ENCODE measurements around the gene JPT2.
"Not testable (repeated sequence)": the region's sequence is repeated elsewhere in the genome, so short reads cannot be mapped to it uniquely, and the experiment has no call there.

The JPT2 gene

DNA sequence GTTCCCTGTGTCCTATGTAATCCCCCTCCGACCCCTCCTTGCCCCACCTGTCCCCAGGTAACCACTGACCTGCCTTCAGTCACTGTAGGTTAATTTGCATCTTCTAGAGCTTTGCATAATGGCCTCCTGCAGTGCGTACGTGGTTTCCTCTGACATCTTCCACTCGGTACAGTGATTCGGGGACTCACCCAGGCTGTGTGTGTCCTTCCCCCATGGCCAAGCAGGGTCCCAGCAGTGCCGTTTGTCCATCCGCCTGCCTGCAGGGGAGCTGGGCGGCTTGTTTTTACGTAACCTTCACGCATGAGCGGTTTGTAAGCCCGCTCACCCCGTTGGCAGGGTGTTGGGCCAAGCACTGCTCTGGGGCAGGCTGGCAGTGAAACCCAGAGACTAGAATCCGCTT, 35.9 kb downstream of the JPT2 start:
- peaks cover 14% of the 10 kb centered on the region for H3K36me3 ChIP-seq (ENCODE audit: control insufficient read depth, insufficient read depth, low read length)
- H3K4me3 ChIP-seq (ENCODE audit: insufficient read depth, low read depth, low read length, poor library complexity, severe bottlenecking), result no peak overlapping the region
- H3K27ac ChIP-seq (ENCODE audit: insufficient read depth, low read length, poor library complexity, severe bottlenecking), result no peak overlapping the region
- no peaks in the 10 kb centered on the region for H3K9me3 ChIP-seq (ENCODE audit: control insufficient read depth, low read length)
- peaks cover 4% of the 10 kb centered on the region for H3K4me1 ChIP-seq (ENCODE audit: control insufficient read depth, insufficient read depth, low read length, poor library complexity, severe bottlenecking)
- no peaks in the 10 kb centered on the region for H3K27me3 ChIP-seq (replicated peaks; ENCODE audit: control insufficient read depth, insufficient read depth, low read length, poor library complexity, severe bottlenecking)
- DNase-seq, result no peak

DNA sequence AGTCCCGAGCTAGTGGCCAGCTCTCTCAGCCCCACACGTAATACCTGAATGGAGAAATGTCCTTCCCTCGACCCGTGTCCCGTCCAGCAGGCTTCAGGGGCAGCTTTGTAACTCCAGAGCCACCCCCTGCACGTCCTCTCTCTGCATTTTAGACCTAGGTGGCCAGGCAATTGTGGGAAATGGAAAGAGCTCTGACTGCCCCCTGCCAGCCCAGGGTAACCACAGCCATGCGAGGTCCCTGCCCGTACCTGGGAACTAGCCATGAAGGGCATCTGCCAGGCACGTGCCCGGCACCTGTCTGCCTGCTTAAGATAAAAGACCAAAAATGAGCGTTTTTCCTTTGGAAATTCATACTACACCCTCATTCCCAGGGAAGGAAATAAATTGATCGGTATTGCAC, 37.1 kb downstream of the JPT2 start:
- no peak overlapping the region for H3K4me3 ChIP-seq (ENCODE audit: insufficient read depth, low read depth, low read length, poor library complexity, severe bottlenecking)
- no peaks in the 10 kb centered on the region for H3K9me3 ChIP-seq (ENCODE audit: control insufficient read depth, low read length)
- DNase-seq, result no peak
- H3K27ac ChIP-seq (ENCODE audit: insufficient read depth, low read length, poor library complexity, severe bottlenecking), result no peak overlapping the region
- no peaks in the 10 kb centered on the region for H3K4me1 ChIP-seq (ENCODE audit: control insufficient read depth, insufficient read depth, low read length, poor library complexity, severe bottlenecking)
- H3K27me3 ChIP-seq (replicated peaks; ENCODE audit: control insufficient read depth, insufficient read depth, low read length, poor library complexity, severe bottlenecking), result no peaks in the 10 kb centered on the region
- H3K36me3 ChIP-seq (ENCODE audit: control insufficient read depth, insufficient read depth, low read length), result peaks cover 14% of the 10 kb centered on the region

DNA sequence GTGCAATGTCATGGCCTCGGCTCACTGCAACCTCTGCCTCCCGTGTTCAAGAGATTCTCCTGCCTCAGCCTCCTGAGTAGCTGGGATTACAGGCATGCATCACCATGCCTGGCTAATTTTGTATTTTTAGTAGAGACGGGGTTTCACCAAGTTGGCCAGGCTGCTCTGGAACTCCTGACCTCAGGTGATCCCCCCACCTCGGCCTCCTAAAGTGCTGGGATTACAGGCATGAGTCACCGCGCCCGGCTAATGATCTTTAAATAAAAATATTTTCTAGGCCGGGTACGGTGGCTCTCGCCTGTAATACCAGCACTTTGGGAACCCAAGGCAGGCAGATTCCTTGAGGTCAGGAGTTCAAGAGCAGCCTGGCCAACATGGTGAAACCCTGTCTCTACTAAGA, 40.2 kb downstream of the JPT2 start:
- DNase-seq; H3K27ac ChIP-seq (ENCODE audit: insufficient read depth, low read length, poor library complexity, severe bottlenecking); H3K4me3 ChIP-seq (ENCODE audit: insufficient read depth, low read depth, low read length, poor library complexity, severe bottlenecking); H3K36me3 ChIP-seq (ENCODE audit: control insufficient read depth, insufficient read depth, low read length); H3K9me3 ChIP-seq (ENCODE audit: control insufficient read depth, low read length); H3K27me3 ChIP-seq (replicated peaks; ENCODE audit: control insufficient read depth, insufficient read depth, low read length, poor library complexity, severe bottlenecking): not testable (repeated sequence)
- peaks cover 11% of the 10 kb centered on the region for H3K4me1 ChIP-seq (ENCODE audit: control insufficient read depth, insufficient read depth, low read length, poor library complexity, severe bottlenecking)

DNA sequence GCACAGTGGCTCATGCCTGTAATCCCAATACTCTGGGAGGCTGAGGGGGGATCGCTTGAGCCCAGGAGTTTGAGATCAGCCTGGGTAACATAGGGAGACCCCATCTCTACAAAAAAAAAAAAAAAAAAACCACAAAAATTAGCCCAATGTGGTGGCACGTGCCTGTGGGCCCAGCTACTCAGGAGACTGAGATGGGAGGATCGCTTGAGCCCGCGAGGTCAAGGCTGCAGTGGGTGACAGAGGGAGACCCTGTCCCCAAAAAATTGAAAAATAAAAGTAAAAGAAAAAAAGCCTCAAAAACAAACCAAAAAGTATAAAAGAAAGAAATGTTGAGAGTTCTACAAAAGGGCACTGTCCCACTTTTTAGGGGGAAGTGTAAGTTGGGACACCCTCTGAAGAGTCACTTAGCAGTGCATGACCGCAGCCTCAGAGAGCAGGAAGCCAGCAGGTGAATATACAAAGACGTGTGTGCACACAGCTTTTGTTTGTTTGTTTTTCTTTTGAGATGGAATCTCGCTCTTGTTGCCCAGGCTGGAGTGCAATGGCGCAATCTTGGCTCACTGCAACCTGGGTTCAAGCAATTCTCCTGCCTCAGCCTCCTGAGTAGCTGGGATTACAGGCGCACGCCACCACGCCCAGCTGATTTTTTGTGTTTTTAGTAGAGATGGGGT, 41.6 kb downstream of the JPT2 start:
- not testable (repeated sequence) for H3K27ac ChIP-seq (ENCODE audit: insufficient read depth, low read length, poor library complexity, severe bottlenecking); H3K9me3 ChIP-seq (ENCODE audit: control insufficient read depth, low read length); H3K4me3 ChIP-seq (ENCODE audit: insufficient read depth, low read depth, low read length, poor library complexity, severe bottlenecking); H3K36me3 ChIP-seq (ENCODE audit: control insufficient read depth, insufficient read depth, low read length); H3K27me3 ChIP-seq (replicated peaks; ENCODE audit: control insufficient read depth, insufficient read depth, low read length, poor library complexity, severe bottlenecking); DNase-seq
- peaks cover 16% of the 10 kb centered on the region for H3K4me1 ChIP-seq (ENCODE audit: control insufficient read depth, insufficient read depth, low read length, poor library complexity, severe bottlenecking)

DNA sequence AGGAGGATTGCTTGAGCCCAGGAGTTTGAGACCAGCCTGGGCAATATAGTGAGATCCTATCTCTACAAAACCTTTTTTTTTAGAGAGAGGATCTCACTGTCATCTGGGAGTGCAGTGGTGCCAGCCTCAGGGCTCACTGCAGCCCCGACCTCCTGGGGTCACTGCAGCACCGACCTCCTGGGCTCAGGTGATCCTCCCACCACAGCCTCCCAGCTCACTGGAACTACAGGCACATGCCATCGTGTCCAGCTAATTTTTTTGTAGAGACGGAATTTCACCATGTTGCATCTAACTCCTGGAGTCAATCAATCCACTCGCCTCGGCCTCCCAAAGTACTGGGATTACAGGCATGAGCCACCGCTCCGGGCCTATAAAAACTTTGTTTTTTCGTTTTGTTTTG, 43.3 kb downstream of the JPT2 start:
- H3K4me3 ChIP-seq (ENCODE audit: insufficient read depth, low read depth, low read length, poor library complexity, severe bottlenecking), result no peak overlapping the region
- no peak overlapping the region for H3K27ac ChIP-seq (ENCODE audit: insufficient read depth, low read length, poor library complexity, severe bottlenecking)
- no peaks in the 10 kb centered on the region for H3K27me3 ChIP-seq (replicated peaks; ENCODE audit: control insufficient read depth, insufficient read depth, low read length, poor library complexity, severe bottlenecking)
- no peak for DNase-seq
- H3K4me1 ChIP-seq (ENCODE audit: control insufficient read depth, insufficient read depth, low read length, poor library complexity, severe bottlenecking), result peaks cover 16% of the 10 kb centered on the region
- H3K36me3 ChIP-seq (ENCODE audit: control insufficient read depth, insufficient read depth, low read length), result peaks cover 6% of the 10 kb centered on the region
- H3K9me3 ChIP-seq (ENCODE audit: control insufficient read depth, low read length), result no peaks in the 10 kb centered on the region

DNA sequence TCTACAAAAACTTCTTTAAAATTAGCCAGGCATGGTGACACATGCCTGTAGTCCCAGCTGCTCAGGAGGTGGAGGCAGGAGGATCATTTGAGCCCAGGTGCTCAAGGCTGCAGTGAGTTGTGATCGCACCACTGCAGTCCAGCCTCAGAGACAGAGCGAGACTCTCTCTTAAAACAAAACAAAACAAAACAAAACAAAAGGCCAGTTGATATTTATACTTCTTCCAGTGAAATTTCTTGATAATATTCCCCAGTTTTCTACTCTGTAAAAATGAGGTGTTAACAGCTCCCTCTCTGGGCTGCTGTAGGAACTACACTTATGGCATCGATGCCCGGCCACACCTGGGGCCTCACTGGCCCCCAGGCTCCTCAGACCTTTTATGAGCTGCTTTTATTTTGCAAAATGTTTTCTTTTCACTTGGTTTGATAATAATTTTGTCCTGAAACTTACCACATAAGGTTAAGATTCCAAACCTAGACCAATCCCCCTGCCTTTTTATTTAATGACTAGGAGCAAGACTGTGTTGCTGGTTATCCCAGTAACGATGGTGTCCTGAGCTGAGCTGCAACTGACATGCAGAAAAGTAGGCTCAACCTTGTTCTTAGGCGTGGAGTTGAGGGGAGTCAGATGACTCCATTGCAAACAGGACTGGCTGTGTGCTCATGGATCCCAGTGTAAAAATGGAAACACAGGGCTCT, 45.5 kb downstream of the JPT2 start:
- Histone ChIP-seq H3K4me3 (ENCODE audit: insufficient read depth, low read depth, low read length, poor library complexity, severe bottlenecking) (no peak overlapping the region), H3K27ac (ENCODE audit: insufficient read depth, low read length, poor library complexity, severe bottlenecking) (no peak overlapping the region), H3K36me3 (ENCODE audit: control insufficient read depth, insufficient read depth, low read length) (peaks cover 21% of the 10 kb centered on the region), H3K4me1 (ENCODE audit: control insufficient read depth, insufficient read depth, low read length, poor library complexity, severe bottlenecking) (peaks cover 16% of the 10 kb centered on the region), H3K27me3 (replicated peaks; ENCODE audit: control insufficient read depth, insufficient read depth, low read length, poor library complexity, severe bottlenecking) (no peaks in the 10 kb centered on the region), H3K9me3 (ENCODE audit: control insufficient read depth, low read length) (no peaks in the 10 kb centered on the region)
- peak in 1 of 3 donors; percentile 43 for DNase-seq

DNA sequence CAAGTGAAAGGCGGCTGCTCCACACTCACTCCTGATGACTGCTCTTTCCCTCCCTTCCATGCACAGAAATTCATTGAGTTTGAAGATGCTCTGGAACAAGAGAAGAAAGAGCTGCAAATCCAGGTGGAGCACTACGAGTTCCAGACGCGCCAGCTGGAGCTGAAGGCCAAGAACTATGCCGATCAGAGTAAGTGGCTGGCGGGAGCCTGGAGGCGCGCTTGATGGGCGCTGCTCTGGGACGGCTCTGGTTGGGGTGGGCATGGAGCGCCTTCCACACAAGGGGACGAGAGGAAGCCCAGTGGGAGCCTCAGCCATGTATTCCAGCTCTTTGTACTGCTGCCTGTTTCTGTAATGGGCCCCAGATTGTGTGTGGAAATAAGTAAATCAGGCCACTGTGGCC, 46.4 kb downstream of the JPT2 start:
- no peak for DNase-seq
- Histone ChIP-seq H3K36me3 (ENCODE audit: control insufficient read depth, insufficient read depth, low read length) (peaks cover 30% of the 10 kb centered on the region), H3K27me3 (replicated peaks; ENCODE audit: control insufficient read depth, insufficient read depth, low read length, poor library complexity, severe bottlenecking) (no peaks in the 10 kb centered on the region), H3K4me1 (ENCODE audit: control insufficient read depth, insufficient read depth, low read length, poor library complexity, severe bottlenecking) (peaks cover 16% of the 10 kb centered on the region), H3K4me3 (ENCODE audit: insufficient read depth, low read depth, low read length, poor library complexity, severe bottlenecking) (no peak overlapping the region), H3K9me3 (ENCODE audit: control insufficient read depth, low read length) (no peaks in the 10 kb centered on the region), H3K27ac (ENCODE audit: insufficient read depth, low read length, poor library complexity, severe bottlenecking) (no peak overlapping the region)

DNA sequence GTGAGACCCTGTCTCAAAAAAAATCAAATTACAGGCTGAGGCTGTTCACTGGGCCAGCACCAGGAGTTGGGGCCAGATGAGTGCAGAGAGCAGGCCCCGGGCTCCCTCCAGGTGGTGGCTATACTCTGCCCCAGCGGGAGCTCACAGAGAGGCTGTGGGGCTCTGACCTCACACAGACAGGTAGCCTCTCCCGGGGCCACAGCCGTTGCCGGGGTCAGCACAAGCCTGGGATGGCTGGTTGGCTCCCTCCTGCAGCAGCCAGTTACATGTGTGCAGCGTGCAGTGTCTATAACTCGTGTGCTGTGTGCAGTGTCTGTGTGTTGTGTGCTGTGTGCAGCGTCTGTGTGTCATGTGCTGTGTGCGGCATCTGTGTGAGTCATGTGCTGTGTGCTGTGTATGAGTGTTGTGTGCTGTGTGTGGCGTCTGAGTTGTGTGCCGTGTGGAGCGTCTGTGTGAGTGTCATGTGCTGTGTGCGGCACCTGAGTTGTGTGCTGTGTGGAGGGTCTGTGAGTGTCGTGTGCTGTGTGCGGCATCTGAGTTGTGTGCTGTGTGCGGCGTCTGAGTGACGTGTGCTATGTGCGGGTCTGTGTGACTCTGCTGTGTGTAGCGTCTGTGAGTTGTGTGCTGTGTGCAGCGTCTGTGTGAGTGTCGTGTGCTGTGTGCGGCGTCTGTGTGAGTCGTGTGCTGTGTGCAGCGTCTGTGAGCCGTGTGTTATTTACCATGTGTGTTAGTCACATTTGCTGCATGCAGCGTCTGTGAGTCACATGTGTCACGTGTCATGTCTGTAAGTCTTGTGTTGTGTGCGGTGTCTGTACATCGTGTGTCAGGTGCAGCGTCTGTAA, 48.8 kb downstream of the JPT2 start:
- H3K36me3 ChIP-seq (ENCODE audit: control insufficient read depth, insufficient read depth, low read length), result peaks cover 40% of the 10 kb centered on the region
- H3K4me1 ChIP-seq (ENCODE audit: control insufficient read depth, insufficient read depth, low read length, poor library complexity, severe bottlenecking), result peaks cover 15% of the 10 kb centered on the region
- H3K9me3 ChIP-seq (ENCODE audit: control insufficient read depth, low read length), result no peaks in the 10 kb centered on the region
- no peak overlapping the region for H3K4me3 ChIP-seq (ENCODE audit: insufficient read depth, low read depth, low read length, poor library complexity, severe bottlenecking)
- no peak overlapping the region for H3K27ac ChIP-seq (ENCODE audit: insufficient read depth, low read length, poor library complexity, severe bottlenecking)
- H3K27me3 ChIP-seq (replicated peaks; ENCODE audit: control insufficient read depth, insufficient read depth, low read length, poor library complexity, severe bottlenecking), result no peaks in the 10 kb centered on the region
- DNase-seq, result no peak

DNA sequence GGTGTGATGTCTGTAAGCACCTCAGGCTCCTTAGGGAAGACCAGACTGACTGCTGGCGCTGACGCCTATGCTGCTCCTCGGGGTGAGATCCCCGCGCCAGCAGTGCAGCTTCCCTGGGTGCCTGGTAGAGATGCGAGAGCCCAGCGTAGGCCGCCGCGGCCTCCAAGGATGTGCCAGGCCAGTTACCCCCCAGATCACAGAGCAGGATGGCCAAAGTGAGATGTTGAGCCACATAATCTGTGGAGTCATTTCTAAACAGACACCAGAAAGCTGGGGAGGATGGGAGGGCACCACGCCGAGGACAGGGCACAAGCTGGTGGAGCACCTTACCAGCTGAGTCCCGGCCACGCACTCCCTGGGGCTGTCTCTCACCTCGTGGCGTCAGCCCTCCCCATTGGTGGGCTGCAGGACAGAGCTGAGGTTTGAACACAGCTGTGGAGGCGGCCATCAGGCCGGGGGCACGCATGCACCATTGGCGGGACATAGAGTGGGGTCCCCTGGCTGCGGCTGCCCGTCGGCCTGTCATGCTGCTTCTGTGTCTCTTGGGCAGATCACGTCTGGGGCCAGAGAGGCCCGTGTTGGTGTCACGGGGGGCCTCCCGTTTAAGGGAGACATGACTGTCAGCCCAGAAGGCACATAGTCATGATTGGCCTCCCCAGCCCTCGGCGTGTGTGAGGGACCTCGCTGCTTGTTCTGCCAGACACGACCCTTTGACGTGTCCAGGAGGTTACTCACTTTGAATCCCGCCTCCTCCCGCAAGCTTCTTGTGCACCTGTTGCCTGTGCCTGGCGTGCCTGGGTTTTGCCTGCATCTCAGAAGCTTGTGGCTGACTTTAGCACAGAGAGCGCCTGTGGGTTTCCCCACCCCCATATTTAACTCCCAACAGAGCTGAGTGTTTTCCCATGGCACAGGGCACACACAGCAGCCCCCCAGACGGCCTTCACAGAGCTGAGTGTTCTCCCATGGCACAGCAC, 49.9 kb downstream of the JPT2 start:
- no peak overlapping the region for H3K4me3 ChIP-seq (ENCODE audit: insufficient read depth, low read depth, low read length, poor library complexity, severe bottlenecking)
- H3K27me3 ChIP-seq (replicated peaks; ENCODE audit: control insufficient read depth, insufficient read depth, low read length, poor library complexity, severe bottlenecking), result no peaks in the 10 kb centered on the region
- H3K36me3 ChIP-seq (ENCODE audit: control insufficient read depth, insufficient read depth, low read length), result peaks cover 51% of the 10 kb centered on the region
- no peak for DNase-seq
- H3K9me3 ChIP-seq (ENCODE audit: control insufficient read depth, low read length), result no peaks in the 10 kb centered on the region
- H3K27ac ChIP-seq (ENCODE audit: insufficient read depth, low read length, poor library complexity, severe bottlenecking), result no peak overlapping the region
- H3K4me1 ChIP-seq (ENCODE audit: control insufficient read depth, insufficient read depth, low read length, poor library complexity, severe bottlenecking), result peaks cover 8% of the 10 kb centered on the region
